KG1 (cell line): ENCODE results near the gene LGALS3BP.
"Not testable (repeated sequence)": the region's sequence is repeated elsewhere in the genome, so short reads cannot be mapped to it uniquely, and the experiment has no call there.

ENCODE experiments used
- DNase-seq: peaks from one replicate; lab custom pipeline; 2025; lab: John Stamatoyannopoulos, UW

LGALS3BP gene, protein sequence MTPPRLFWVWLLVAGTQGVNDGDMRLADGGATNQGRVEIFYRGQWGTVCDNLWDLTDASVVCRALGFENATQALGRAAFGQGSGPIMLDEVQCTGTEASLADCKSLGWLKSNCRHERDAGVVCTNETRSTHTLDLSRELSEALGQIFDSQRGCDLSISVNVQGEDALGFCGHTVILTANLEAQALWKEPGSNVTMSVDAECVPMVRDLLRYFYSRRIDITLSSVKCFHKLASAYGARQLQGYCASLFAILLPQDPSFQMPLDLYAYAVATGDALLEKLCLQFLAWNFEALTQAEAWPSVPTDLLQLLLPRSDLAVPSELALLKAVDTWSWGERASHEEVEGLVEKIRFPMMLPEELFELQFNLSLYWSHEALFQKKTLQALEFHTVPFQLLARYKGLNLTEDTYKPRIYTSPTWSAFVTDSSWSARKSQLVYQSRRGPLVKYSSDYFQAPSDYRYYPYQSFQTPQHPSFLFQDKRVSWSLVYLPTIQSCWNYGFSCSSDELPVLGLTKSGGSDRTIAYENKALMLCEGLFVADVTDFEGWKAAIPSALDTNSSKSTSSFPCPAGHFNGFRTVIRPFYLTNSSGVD

DNA sequence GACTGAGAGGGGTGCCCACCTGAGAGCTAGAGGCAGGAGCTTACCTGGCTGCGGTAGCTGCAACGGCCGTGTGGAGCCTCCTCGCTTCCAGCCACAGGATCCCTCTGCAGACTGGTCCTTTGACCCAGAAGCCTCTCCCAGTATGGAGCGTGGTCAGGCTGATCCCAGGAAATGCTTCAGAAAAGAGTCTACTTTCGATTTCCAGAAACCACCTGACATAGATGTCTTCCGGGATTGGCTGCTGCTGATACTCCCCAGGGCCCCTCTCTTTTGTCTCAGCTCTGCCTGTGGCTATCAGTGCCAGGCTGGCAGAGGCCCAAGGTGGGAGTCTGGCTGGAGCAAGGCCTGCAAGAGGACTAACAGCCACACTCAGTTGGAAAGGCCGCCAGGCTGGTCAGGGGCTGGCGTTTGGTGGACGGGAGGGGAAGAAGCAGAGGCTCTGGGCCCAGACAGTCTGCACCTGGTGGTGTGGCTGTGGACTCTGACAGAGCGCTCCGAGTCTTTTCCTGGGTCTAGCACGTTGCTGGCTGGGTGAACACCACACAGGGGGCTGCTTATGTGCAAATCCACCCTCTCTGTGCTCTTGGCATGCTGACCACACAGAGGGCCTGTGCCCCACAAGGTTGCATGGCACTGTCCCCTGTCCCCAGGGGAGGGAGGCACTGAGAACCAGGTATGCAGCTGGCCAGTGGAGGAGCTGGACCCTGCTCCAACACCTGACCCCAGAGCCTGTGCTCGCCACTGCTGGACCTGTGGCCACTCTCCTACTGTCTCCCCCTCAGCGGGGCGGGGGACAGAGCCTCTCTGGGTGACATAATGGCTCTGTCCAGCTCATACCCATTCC lies at the start of gene LGALS3BP:
LGALS3BP (minus strand) TSS at position 144 of the 844 bp plus-strand sequence. CDS start 2,732 bp downstream, outside the sequence.
- DNase-seq: no peak

DNA sequence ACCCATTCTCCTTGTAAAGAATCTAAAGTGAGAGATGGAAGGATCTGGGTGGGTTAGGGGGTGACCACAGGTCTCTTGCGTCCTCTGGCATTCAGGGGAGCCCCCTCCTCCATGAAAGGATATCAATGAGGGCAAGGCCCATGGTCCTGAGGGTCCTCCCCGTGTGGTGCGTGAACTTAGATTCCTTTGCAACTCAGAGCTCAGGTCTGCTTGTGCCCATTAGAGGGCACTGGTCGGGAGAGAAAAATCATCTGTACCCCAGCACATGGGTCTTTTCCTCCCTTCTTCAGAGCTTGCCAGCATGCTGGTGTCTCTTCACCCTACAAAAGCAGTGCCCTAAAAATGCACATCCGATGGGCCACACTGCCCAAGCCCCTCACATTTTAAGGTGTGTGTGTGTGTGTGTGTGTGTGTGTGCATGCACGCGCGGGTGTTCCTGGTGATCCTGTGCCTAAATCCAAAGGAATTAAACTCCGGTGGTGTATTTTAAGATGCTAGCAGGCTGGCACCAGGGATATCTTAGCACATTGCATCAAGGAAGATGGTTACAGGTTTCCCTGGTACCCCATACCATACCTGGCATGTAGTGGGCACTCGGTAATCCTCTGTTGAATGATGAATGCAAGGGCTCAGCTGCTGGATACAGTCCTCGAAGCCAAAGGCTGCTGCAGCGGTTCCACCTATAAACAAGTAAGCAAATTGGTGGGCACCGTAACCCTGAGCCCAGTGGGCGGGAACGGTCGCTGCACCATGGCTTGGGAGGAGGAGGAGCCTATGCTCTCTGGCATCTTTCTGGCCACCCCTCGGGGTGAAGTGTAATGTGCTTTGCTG lies 49.0 kb upstream of the LGALS3BP start:
- no peak for DNase-seq

DNA sequence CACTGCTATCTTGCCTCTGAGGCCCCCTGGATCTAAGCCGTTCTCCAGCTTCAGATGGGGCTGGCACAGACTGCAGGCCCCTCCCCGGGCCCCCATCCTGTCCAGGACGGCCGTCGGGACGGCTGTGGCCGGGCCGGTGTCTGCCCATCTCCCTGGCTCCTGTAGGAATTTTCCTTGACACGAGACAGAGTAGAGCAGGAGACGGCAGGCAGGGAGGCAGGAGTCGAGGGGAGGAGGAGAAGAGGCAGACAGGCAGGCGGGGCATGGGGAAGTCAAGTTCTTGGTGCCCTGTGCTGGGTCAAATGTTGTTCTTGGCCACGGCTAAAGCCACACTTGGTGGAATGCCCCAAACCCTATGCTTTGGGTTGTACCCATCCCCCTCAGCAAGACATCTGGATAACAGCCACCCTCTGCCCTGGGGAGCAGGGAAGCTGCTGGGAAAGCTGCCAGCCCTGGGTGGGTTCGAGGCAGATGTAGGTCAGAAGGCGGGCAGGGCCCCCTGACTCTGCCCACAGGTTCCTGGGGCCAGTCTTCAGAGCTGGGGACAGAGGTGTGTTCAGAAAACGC lies 48.3 kb upstream of the LGALS3BP start:
- DNase-seq: no peak

DNA sequence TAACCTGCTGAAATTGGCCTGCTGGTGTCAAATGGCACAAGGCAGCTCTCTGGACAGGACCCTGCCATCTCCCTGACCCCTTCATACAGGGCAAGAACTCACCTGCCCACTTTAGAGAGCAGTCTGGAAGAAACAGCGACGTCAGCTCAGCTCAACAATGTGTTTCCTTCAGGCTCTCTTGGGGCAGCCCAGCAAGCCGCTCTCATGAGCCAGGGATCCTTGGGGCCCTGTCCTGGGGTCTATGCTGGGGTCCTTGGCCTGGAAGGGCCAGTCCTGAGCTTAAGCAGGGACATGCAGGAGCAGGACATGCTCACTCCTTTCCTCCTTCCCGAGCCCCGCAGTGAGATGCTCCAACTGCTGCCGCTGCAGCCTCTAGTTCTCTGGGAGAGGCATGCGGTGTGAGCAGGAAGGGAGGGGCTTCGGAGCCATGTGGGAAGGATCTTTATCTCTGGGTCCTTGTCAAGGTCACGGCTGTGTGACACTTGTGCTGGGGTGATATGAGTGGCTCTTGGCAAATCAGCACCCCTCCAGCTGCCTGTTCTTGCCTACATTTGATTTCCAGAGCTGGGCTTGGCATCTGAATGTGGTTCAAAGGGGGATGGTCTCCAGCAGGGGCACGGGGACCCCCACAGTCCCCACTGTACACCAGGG lies 47.7 kb upstream of the LGALS3BP start:
- DNase-seq: no peak

DNA sequence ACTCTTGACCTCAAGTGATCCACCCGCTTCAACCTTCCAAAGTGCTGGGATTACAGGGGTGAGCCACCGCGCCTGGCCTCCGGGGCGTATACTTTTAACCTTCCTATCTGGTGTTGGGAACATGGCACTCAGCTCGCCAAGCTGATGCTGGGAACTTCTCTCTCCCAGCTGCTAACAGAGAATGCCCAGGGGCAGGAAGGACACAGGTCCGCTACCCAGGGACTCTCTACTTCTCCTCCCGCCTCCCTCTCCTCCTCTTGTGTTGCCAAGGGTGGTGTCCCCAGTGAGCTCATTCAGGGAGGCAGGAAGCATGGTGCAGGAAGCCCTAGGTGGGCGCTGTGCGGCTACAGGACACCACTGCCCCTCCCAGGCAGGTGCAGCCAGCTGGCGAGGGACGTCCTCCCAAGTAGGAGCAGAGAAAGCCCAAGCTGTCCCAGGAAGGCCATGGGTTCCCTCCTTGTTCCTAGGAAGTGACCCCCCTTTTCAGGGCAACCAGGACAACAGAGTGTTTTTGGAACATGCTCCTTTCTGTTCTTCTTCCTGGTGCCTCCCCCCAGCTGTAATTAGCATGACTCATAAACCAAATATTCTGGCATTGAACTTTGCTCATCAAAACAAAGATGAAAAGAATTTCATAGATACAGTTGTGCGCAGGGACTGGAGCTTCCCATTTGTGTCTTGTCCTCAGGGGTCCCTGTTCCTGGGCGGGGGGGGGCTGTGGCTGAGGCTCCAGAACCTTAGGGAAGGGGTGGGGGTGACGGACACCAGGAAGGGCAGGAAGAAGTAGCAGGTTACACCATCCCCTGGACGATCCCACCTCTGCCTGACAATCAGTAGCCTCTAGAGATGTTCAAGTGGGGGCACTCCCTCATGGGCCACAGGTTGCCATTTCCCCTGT lies 46.9 kb upstream of the LGALS3BP start:
- no peak for DNase-seq

DNA sequence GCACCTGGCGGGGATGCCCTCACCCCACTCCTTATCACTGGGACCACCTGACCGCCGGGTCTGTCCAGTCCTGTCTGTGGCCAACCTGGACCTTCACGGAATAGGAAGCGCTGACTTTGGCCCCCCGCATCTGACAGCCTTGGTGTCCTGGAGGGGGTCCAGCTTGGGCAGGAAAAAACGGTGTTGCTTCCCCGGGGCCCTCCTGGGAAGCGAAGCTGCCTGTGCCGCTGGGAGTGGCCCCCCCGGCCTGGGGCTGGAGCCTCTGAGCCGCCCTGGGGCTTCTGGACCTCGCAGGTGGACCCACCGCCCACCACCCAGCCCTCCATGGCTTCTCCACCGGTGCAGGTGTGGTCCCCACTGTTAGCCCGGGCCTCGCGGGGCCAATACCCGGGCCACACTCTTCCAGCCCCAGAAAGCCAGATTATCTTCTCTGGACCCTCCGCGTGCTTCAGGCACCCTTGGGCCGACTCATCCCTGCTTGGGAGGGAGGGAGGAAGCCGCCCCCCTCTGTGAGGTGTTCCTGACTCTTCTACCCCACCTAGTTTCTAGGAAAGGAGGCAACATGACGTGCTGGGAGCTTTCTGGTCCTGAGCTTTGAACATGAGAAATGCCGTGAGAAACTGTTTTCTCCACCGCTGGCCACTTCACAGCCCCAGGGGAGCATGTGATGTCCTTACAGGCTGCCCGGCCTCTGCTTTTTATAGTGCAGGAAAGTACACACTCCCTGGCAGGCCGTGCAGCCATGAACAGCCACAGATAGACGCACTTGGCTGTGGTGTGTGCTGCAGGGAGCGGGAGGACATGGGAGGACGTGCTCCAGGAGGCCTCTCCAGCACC lies 45.4 kb upstream of the LGALS3BP start:
- no peak for DNase-seq

DNA sequence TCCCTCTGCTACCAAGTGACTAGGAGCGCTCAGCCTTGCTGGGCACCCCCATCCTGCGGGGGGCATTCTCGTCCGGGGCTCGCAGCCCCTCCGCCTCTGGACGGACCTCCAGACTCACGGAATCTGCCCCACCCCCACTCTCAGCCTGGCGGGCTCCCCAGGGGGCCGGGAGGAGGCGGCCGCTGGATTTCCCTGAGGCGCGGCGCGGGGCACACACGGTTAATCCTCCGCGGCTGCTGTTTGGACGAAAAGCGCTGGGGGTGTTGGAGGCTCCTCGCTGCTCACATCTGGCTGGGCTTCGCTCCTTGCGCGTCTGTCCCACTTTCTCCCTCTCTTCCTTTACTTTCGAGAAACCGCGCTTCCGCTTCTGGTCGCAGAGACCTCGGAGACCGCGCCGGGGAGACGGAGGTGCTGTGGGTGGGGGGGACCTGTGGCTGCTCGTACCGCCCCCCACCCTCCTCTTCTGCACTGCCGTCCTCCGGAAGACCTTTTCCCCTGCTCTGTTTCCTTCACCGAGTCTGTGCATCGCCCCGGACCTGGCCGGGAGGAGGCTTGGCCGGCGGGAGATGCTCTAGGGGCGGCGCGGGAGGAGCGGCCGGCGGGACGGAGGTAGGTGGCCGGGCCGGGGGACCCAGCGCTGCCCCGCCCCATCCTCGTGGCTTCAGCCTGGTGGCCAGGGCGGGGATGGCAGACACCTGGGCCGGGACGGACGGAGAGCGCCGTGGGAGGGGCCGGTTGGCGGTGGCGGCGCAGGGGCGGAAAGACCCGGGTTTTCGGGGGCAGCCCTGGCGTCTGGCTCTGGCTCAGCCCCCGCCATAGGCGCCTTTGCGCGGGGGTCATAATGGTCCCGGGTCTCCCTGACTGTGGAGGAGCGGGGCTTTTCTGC lies 44.4 kb upstream of the LGALS3BP start, which contains the start of gene C1QTNF1:
C1QTNF1 (plus strand) TSS at position 284 of the 886 bp plus-strand sequence. CDS start 19,800 bp downstream, outside the sequence.
- DNase-seq: no peak

DNA sequence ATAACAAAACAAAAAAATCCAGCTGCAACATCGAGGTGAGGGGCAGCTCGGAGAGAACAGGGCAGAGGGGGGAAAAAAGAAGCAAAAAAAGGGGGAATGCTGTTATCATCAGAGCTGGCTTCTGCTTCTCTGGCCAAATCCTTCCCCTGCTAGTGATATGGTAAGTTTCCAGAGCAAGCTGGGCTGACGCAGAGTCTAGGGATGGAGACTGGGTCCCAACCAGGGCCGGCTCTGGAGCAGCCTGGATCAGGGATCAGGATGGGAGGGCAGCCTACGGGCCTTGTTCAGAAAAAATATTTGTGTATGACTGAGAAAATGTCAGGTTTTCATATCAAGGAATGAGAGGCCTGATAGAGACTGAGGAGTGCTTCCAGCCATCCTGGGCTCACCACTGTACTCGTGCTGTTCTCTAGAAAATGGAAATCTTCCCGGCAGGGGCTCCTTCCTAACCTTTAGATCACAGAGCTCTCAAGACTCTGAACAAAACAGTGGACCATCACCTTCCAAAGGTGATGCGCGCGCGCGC lies 43.5 kb upstream of the LGALS3BP start:
- DNase-seq: no peak

DNA sequence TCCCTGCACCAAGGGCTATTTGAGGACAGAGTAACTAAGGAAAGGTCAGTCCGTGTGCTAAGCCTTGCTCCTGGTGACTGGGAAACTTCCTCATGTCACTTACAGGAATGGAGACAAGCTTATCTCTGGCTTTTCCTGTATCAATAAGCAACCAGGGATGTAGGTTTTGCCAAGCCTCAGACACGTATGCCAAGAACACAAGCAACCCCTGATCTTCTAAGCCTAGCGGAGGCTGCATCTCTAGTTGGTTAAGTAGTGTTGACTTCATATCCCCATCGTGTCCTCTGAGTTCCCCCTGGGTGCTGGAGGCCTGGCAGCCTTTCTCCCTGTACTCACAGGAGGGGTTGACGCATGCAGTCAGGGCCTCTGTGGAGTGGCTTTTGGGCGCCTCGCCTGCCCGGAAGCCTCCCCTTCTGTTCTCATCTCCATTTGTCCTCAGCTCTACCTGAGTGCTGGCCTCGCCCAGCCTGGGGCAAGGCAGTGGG lies 42.8 kb upstream of the LGALS3BP start:
- DNase-seq: no peak

DNA sequence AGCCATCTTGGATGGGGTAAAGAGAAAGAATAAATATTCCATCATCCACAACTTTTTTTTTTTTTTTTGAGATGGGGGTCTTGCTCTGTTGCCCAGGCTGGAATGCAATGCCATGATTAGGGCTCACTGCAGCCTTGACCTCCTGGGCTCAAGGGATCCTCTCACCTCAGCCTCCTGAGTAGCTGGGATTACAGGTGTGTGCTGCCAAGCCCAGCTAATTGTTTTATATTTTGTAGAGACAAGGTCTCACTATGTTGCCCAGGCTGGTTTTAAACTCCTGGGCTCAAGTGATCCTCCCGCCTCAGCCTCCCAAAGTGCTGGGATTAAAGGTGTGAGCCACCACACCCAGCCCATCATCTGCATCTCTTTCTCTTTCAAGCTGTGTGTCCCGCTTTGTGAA lies 42.2 kb upstream of the LGALS3BP start:
- DNase-seq: not testable (repeated sequence)

DNA sequence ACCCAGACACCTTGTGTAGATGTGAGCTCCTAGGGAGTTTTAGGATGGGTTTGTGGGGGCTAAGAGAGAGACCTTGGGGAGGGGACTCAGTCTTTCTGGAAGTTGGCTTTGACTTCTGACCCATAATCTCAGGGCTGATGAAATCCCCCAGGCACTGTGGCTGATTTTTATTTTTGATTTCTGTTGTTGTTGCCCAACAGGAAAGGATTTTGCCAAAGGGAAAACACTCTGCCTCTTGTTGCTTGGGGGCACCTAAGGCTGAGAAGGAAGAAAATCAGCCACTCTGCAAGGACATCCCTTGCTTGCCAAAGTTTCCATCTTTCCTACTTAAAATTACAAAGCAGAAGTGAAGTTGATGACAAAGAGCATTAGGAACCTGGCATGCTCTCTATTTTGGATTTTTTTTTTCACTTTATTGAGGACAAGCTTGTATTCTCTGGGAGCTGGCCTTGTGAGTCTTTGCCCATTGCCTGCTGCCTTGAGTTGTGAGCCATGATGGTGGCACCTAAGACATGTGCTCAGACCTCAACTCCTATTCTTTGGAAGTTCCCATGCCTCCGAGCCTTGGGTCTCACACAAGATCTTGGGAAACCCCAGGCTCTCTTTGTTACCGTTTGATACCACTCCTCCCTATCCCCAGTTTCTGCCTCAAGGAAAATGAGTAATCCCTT lies 41.0 kb upstream of the LGALS3BP start:
- DNase-seq: no peak

DNA sequence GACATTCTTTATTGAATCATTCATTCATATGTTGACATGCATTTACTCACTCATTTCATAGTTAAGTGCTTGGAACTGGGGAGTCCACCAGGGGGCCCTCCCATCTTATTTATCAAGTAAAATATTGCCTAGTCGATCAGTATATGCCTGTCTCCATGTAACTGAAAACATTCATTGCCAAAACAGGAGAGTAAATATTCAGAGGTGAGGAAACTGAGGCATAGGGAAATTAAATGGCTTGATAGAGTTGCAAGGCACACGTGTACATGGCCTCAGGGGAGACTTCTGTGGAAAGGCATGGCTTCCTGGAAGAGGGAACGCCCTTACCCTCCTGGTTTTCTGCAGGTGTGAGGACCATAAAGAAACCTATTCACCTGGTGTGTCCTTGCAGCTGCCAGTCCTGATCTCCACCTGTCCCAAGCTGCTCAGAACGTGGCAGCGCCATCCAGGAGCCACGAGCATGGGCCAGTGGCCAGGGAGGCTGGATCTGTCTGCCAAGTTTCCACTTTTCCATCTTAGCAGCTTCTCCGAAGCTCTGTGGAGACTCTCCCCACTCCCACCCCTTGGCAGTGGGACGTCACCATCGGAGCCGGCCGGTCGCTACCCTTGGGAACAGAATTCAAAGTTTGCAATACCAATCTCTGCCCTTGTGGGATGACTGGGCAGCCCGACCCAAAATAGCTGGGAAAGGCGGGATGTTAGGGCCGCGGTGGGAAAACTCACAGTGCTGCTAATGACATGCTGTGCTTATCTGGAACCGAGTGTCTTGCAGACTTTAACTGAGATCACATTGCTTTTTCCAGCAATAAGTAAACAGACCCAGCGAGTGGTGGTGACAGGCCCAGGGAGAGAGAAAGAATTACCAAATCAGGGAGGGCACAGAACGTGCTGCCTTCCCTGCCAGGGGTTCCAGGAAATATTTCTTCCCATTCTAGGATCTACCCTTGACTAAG lies 40.2 kb upstream of the LGALS3BP start:
- peak; percentile 17 for DNase-seq

DNA sequence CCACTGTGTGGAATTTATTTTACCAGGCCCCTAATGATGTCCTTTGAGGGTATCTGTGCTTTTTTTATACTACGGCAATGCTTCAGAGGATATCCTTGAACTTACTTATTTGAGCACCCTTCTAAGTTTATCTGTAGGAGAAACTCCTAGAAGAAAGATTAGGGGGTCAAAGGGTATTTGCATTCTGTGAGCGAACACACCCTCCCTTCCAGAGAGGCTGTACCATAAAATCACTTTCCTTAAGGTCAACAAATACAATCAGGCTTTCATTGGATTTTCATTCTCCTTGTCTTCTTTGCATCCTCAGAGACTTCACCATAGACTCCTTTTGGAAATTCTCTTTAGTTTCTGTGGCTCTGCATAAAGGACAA lies 39.5 kb upstream of the LGALS3BP start:
- DNase-seq: no peak

DNA sequence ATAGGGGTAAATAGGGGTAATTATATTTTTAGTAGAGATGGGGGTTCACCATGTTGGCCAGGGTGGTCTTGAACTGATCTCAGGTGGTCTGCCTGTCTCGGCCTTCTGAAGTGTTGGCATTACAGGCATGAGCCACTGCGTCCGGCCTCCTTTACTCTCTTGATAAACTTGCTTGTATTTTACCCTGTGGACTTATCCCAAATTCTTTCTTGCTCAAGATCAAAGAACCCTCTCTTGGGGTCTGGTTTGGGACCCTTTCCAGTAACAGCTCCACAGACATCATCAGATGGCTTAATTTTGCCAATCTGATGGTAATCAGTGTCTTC lies 38.6 kb upstream of the LGALS3BP start:
- DNase-seq: no peak

DNA sequence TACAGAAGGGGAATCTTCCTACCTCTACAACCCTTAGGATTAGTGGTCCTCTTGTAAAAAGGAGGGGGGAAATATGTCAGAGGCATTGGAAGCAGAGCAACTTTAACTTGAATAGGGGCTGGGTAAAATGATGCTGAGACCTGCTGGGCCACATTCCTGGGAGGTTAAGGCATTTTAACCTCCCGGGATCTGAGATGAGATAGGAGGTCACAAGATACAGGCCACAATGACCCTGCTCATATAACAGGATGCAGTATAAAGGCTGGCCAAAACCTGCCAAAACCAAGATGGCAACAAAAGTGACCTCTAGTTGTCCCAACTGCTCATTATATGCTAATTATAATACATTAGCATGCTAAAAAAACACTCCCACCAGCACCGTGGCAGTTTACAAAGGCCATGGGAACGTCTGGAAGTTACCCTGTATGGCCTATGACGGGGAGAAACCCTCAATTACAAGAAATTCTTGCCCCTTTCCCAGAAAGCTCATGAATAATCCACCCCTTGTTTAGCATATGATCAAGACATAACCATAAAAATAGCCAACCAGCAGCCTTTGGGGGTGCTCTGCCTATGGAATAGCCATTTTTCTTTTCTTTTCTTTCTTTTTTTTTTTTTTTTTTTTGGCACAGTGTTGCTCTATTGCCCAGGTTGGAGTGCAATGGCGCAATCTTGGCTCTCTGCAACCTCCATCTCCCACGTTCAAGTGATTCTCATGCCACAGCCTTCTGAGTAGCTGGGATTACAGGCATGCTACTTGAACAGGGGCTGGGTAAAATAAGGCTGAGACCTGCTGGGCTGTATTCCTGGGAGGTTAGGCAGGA lies 38.0 kb upstream of the LGALS3BP start:
- DNase-seq: no peak
